ENCODE results near the gene ADAM12. TPM values are rescaled to one million over a fixed set of nuclear protein-coding genes. Genes with fewer than 3 reads are reported as not detected.

The ADAM12 gene
- total RNA-seq, 1 donor from 2014 or later = not detected

DNA sequence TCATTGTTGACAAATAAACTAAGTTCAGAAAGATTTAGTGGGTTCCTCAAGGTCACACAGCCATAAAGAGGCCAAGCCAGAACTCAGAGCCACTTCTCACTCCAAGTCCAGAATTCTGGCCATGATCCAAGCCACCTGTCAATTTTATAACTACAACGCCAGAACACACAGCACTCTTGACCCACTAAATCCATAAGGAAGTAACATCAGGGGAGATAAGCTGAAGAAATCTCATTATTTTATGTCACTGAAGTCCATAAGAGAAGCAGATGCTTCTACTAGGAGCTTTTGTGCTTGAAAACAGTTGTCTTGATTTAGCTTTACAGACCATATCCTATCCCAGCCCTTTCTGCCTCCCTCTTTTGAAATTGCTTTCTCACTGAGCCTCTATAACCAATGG lies 15.9 kb downstream of the ADAM12 start:
- intact Hi-C loops (cut with DNase I) = no loop called here

DNA sequence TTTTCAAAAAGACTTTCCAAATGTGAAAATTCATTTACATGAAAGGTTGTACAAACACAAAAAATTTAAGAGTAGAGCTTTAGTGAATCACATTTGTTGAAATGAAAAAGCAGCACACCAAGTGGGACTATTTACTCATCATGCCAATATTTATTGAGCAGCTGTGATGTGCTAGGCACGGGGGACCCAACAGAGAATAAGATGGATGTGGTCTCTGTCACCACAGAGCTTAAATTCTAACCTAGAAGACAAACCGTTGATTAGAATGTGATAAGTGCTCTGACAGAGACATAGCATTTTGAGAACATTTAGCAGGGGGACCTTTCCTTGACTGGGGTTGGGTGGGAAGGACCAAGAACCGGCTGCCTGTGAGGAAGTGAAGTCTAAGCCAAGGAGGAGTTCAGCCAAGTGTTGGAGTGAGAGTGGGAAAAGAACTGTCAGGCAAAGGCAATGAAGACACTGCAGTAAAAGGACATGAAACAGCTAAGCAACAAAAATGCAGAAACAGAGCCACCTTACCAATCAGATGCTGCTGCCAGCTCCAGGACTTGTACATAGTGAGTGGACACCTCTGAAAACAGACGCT lies 19.1 kb downstream of the ADAM12 start:
- Histone ChIP-seq H3K4me1 (no peaks in the 10 kb centered on the region), H3K27ac (no peak overlapping the region), H3K27me3 (no peaks in the 10 kb centered on the region), H3K4me3 (no peak overlapping the region), H3K9me3 (no peaks in the 10 kb centered on the region), H3K36me3 (no peaks in the 10 kb centered on the region)
- intact Hi-C loops (cut with DNase I) = no loop called here
- TF ChIP-seq CTCF (IDR thresholded peaks at IDR 0.05) = no peak
- no peak for DNase-seq (ENCODE audit: low spot score in 2 of 2)

More for the DNA sequence above, 15.9 kb downstream of the ADAM12 start:
- no peaks in the 10 kb centered on the region for H3K36me3 ChIP-seq
- no peaks in the 10 kb centered on the region for H3K27me3 ChIP-seq
- no peaks in the 10 kb centered on the region for H3K4me1 ChIP-seq
- DNase-seq (ENCODE audit: low spot score in 2 of 2) = no peak
- H3K9me3 ChIP-seq = no peaks in the 10 kb centered on the region
- TF ChIP-seq CTCF (IDR thresholded peaks at IDR 0.05) = no peak
- H3K4me3 ChIP-seq = no peak overlapping the region
- no peak overlapping the region for H3K27ac ChIP-seq

DNA sequence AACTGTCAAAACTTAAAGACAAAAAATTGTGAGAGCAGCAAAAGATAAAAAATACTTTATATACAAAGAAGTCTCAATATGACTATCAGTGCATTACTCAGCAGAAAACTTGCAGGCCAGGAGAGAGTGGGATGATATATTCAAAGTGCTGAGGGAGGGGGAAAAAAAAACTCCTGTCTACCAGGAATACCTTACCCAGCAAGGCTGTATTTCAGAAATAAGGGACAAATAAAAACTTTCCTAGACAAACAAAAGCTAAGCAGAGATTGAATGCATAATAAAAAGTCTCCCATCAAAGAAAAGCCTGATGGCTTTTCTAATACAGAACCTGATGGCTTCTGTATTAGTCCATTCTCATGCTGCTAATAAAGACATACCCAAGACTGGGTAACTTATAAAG lies 31.1 kb downstream of the ADAM12 start:
- intact Hi-C loops (cut with DNase I) = no loop called here
- DNase-seq (ENCODE audit: low spot score in 2 of 2) = no peak
- Histone ChIP-seq H3K9me3 (peaks cover 0 to 20% of the 10 kb centered on the region in 2 donors), H3K27ac (no peak overlapping the region), H3K27me3 (no peaks in the 10 kb centered on the region), H3K4me1 (no peaks in the 10 kb centered on the region), H3K4me3 (no peak overlapping the region), H3K36me3 (no peaks in the 10 kb centered on the region)
- TF ChIP-seq CTCF (IDR thresholded peaks at IDR 0.05) = no peak

GRCh38 chr10:126353666-126354065 lies 34.6 kb downstream of the ADAM12 start:
- H3K27me3 ChIP-seq = no peaks in the 10 kb centered on the region
- no peak overlapping the region for H3K27ac ChIP-seq
- no peaks in the 10 kb centered on the region for H3K36me3 ChIP-seq
- H3K9me3 ChIP-seq = peaks cover 0 to 16% of the 10 kb centered on the region in 2 donors
- intact Hi-C loops (cut with DNase I) = no loop called here
- no peak overlapping the region for H3K4me3 ChIP-seq
- no peak for DNase-seq (ENCODE audit: low spot score in 2 of 2)
- H3K4me1 ChIP-seq = no peaks in the 10 kb centered on the region
- TF ChIP-seq CTCF (IDR thresholded peaks at IDR 0.05) = no peak

DNA sequence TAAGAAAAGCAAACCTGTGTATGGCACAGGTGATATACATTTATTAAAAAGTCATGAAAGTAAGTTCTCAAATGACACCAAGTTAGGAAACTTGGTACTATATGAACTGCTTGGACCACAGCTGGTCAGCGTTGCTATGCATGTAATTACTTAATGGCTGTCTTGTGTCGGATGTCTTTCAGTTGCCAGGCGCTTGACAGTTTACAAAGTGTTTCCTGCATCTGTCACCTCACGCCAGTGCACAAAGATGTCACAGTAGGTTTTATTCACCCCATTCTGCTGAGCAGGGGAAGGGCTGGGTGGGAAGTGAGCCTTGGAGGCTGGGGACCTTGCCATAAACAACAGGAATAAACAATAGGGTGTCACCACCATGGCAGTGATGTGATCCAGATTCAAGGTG lies 35.8 kb downstream of the ADAM12 start:
- no peaks in the 10 kb centered on the region for H3K27me3 ChIP-seq
- TF ChIP-seq CTCF (IDR thresholded peaks at IDR 0.05) = no peak
- intact Hi-C loops (cut with DNase I) = no loop called here

GRCh38 chr10:126351021-126351420 lies 37.3 kb downstream of the ADAM12 start:
- no peaks in the 10 kb centered on the region for H3K27me3 ChIP-seq
- H3K9me3 ChIP-seq = no peaks in the 10 kb centered on the region
- H3K36me3 ChIP-seq = no peaks in the 10 kb centered on the region
- intact Hi-C loops (cut with DNase I) = no loop called here
- H3K4me1 ChIP-seq = no peaks in the 10 kb centered on the region
- DNase-seq (ENCODE audit: low spot score in 2 of 2) = no peak
- no peak overlapping the region for H3K4me3 ChIP-seq
- H3K27ac ChIP-seq = no peak overlapping the region
- no peak for TF ChIP-seq CTCF (IDR thresholded peaks at IDR 0.05)

More for the DNA sequence above, 35.8 kb downstream of the ADAM12 start:
- H3K4me3 ChIP-seq = no peak overlapping the region
- no peaks in the 10 kb centered on the region for H3K36me3 ChIP-seq
- peaks cover 0 to 7% of the 10 kb centered on the region in 2 donors for H3K9me3 ChIP-seq
- DNase-seq (ENCODE audit: low spot score in 2 of 2) = no peak
- H3K4me1 ChIP-seq = no peaks in the 10 kb centered on the region
- H3K27ac ChIP-seq = no peak overlapping the region

All from ascending aorta (tissue), 2 donors.